Heart left ventricle (tissue), 13 donors: ENCODE data around the gene CFAP46.

ENCODE experiments used
- POLR2A ChIP-seq, 2 donors: fragments of 450-650 bp; IDR thresholded peaks; one replicate each; pipeline ENCODE4 v1.6.1; 2017; ENCODE audit warnings: antibody characterized with exemption in 2 of 2, mild to moderate bottlenecking in 2 of 2, moderate library complexity in 2 of 2
- TF ChIP-seq, protein P1 (sequence below), 12 donors: fragments of 200-600 bp; sonication (generic) in 4 of 12; IDR thresholded peaks; one replicate each; pipeline versions ENCODE4 v1.5.0 to v1.8.0; 2018 to 2022; ENCODE audit warnings: antibody characterized with exemption in 12 of 12, mild to moderate bottlenecking in 5 of 12
- donor health status: ischemic (EF 13 %, LVEDD 7.1; RV severe dilation, severe dysfunction).
- donor health status: DM: no; HTN: yes; CAD: no.
- donor health status: DM: no; HTN: no; CAD: no.
- donor health status: ischemic (EF 25% LVEDD 6.9; RV normal size, moderate dysfunction).
- donor health status: ischemic (EF 25% LVEDD 5.7; RV mildly dilated, moderate dysfunction).
- donor health status: ischemic (EF 35%, LVEDD 5.7; RV mildly dilated, moderate dysfunction).
- donor health status: nonischemic (EF 11% LVEDD 7.7; RV severe dilation, severe dysfunction).
- donor health status: DM: yes; HTN: yes; CAD: no.
- donor health status: PGD.
- donor health status: ischemic (EF 29% LVEDD 5.4; RV normal size, mild dysfunction).
- donor health status: nonischemic (EF 23%, LVEDD 6.1; RV moderate dilation, normal function).

DNA sequence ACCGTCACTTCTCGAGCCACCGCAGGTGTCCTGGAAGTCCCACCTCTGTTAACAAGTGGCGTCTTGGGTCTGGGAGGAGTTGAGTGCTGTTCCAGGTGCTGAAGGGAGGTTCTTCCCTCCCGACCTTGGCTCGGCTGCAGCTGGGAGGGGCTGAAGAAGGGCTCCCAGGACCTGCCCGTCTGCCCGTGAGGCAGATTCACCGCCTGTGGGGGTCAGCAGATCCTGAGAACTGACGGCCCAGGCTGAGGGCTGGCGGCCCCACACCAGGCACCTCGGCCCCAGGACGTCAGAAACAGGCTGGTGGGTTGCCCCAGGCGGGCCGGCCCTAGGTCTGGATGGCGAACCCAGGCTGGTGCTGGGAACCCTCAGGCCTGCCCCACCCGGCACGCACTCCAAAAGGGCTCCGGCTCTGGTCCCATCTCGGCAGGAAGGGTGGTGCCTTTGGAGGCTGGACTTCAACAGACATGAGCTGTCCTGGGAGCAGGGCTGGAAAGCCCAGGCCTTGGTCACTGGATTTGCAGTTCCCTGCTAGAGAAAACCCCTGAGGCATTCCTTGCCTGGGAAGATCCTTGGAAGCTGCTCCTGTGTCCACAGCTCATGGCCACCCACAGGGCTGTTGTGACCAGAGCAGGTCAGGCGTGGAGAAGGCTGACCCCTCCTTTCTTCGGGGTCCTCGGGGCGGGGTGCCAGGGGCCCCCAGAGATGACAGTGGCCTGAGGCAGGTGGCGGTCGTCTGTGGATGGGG lies 42.6 kb upstream of the CFAP46 start:
- TF ChIP-seq, protein P1, sequence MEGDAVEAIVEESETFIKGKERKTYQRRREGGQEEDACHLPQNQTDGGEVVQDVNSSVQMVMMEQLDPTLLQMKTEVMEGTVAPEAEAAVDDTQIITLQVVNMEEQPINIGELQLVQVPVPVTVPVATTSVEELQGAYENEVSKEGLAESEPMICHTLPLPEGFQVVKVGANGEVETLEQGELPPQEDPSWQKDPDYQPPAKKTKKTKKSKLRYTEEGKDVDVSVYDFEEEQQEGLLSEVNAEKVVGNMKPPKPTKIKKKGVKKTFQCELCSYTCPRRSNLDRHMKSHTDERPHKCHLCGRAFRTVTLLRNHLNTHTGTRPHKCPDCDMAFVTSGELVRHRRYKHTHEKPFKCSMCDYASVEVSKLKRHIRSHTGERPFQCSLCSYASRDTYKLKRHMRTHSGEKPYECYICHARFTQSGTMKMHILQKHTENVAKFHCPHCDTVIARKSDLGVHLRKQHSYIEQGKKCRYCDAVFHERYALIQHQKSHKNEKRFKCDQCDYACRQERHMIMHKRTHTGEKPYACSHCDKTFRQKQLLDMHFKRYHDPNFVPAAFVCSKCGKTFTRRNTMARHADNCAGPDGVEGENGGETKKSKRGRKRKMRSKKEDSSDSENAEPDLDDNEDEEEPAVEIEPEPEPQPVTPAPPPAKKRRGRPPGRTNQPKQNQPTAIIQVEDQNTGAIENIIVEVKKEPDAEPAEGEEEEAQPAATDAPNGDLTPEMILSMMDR (IDR thresholded peaks at IDR 0.05): no peak
- TF ChIP-seq POLR2A (IDR thresholded peaks at IDR 0.05): no peak
